ENCODE measurements around the gene FLT4.

GRCh38 chr5:180668835-180669596 lies 19.6 kb upstream of the FLT4 start:
- TF ChIP-seq, protein P1, sequence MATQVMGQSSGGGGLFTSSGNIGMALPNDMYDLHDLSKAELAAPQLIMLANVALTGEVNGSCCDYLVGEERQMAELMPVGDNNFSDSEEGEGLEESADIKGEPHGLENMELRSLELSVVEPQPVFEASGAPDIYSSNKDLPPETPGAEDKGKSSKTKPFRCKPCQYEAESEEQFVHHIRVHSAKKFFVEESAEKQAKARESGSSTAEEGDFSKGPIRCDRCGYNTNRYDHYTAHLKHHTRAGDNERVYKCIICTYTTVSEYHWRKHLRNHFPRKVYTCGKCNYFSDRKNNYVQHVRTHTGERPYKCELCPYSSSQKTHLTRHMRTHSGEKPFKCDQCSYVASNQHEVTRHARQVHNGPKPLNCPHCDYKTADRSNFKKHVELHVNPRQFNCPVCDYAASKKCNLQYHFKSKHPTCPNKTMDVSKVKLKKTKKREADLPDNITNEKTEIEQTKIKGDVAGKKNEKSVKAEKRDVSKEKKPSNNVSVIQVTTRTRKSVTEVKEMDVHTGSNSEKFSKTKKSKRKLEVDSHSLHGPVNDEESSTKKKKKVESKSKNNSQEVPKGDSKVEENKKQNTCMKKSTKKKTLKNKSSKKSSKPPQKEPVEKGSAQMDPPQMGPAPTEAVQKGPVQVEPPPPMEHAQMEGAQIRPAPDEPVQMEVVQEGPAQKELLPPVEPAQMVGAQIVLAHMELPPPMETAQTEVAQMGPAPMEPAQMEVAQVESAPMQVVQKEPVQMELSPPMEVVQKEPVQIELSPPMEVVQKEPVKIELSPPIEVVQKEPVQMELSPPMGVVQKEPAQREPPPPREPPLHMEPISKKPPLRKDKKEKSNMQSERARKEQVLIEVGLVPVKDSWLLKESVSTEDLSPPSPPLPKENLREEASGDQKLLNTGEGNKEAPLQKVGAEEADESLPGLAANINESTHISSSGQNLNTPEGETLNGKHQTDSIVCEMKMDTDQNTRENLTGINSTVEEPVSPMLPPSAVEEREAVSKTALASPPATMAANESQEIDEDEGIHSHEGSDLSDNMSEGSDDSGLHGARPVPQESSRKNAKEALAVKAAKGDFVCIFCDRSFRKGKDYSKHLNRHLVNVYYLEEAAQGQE (IDR thresholded peaks at IDR 0.05; ENCODE audit: low read depth): no peak
- TF ChIP-seq YY1 (IDR thresholded peaks at IDR 0.05; ENCODE audit: low read depth): no peak
- TF ChIP-seq, protein P2, sequence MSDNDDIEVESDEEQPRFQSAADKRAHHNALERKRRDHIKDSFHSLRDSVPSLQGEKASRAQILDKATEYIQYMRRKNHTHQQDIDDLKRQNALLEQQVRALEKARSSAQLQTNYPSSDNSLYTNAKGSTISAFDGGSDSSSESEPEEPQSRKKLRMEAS (IDR thresholded peaks at IDR 0.05): no peak
- no peak for TF ChIP-seq CEBPB (IDR thresholded peaks at IDR 0.05)
- TF ChIP-seq, protein P3, sequence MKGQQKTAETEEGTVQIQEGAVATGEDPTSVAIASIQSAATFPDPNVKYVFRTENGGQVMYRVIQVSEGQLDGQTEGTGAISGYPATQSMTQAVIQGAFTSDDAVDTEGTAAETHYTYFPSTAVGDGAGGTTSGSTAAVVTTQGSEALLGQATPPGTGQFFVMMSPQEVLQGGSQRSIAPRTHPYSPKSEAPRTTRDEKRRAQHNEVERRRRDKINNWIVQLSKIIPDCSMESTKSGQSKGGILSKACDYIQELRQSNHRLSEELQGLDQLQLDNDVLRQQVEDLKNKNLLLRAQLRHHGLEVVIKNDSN (IDR thresholded peaks at IDR 0.05): no peak
- no peak for TF ChIP-seq RAD21 (IDR thresholded peaks at IDR 0.05; ENCODE audit: low read depth)
- TF ChIP-seq ZBTB7A (IDR thresholded peaks at IDR 0.05; ENCODE audit: low read depth): no peak
- TF ChIP-seq EGR1 (IDR thresholded peaks at IDR 0.05): no peak

Measured in Ishikawa (cell line).